Activated naive CD4-positive, alpha-beta T cell treated with anti-CD3 and anti-CD28 coated beads for 36 hours (primary cell): ENCODE data around the gene CDCA4. TPM values are rescaled to one million over a fixed set of nuclear protein-coding genes. Genes with fewer than 3 reads are reported as not detected.
A peak's percentile ranks its signal among the peaks of the same experiment; 100 is the strongest.
"Not testable (repeated sequence)": the region's sequence is repeated elsewhere in the genome, so short reads cannot be mapped to it uniquely, and the experiment has no call there.

Experiments
- CTCF ChIA-PET: fragments of 350-600 bp; sonication (Branson Sonifier 250); formaldehyde crosslinking; loops from one replicate; lab custom pipeline; 2021; ENCODE audit warnings: antibody characterized with exemption; lab: Charles Lee
- DNase-seq: peaks from one replicate; pipeline ENCODE4 v3.0.0-alpha.2; 2020
- H3K27ac Mint-ChIP-seq: one replicate; pipeline ENCODE4 v1.8.0; 2021; ENCODE audit warnings: mild to moderate bottlenecking, mixed read lengths
- H3K27me3 Mint-ChIP-seq: one replicate; pipeline ENCODE4 v1.8.0; 2021; ENCODE audit warnings: low read depth, mixed read lengths
- H3K36me3 Mint-ChIP-seq: one replicate; pipeline ENCODE4 v1.8.0; 2021; ENCODE audit warnings: low read depth, mixed read lengths
- H3K4me1 Mint-ChIP-seq: one replicate; pipeline ENCODE4 v1.8.0; 2021; ENCODE audit warnings: low read depth, mixed read lengths
- H3K4me3 Mint-ChIP-seq: one replicate; pipeline ENCODE4 v1.8.0; 2021; ENCODE audit warnings: mild to moderate bottlenecking, moderate library complexity, mixed read lengths
- H3K9me3 Mint-ChIP-seq: one replicate; pipeline ENCODE4 v1.8.0; 2021; ENCODE audit warnings: mixed read lengths
- intact Hi-C: fragments of 100-400 bp; cut with micrococcal nuclease; formaldehyde crosslinking; loops from one replicate; pipeline ENCODE4 v1.15.1; 2023
- total RNA-seq, 2 experiments: library from RNA; stranded (reverse); gene quantifications; one replicate each; pipeline ENCODE4 v1.2.3, GENCODE V29; 2021

The CDCA4 gene
- total RNA-seq, 2 experiments from 2014 or later, result 59.6 to 60.4 TPM

DNA sequence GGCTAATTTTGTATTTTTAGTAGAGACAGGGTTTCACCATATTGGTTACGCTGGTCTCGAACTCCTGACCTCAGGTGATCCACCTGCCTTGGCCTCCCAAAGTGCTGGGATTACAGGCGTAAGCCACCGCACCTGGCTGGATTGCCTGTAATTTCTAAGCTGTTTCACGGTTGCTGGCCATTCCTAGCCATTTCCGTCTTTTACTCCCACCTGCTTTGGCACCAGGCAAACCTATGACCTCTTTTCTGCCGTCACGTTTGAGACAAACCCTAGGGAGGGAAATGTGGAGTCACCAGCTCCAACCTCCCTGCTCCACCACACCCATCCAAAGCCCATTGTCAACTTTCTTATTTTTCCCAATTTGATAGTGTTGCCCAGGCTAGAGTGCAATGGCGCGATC, 43.1 kb upstream of the CDCA4 start:
- Mint-ChIP-seq H3K4me1 (peaks cover 82% of the 10 kb centered on the region), H3K36me3 (peaks cover 11% of the 10 kb centered on the region), H3K27me3 (no peaks in the 10 kb centered on the region), H3K27ac (peak overlapping the region; percentile 96), H3K4me3 (peak overlapping the region; percentile 84), H3K9me3 (no peaks in the 10 kb centered on the region)
- CTCF ChIA-PET, result interaction anchor here (0.7 to 1.7 kb wide), 2 partner anchors 27 to 28 kb away, joined by 3 to 4 read pairs; no protein-coding TSS in a partner anchor
- DNase-seq, result no peak
- intact Hi-C loops, result loop anchor here (2.0 to 10.0 kb wide), 2 partner anchors 309 to 427 kb away; partner anchors contain the start of genes SIVA1 and TEDC1

DNA sequence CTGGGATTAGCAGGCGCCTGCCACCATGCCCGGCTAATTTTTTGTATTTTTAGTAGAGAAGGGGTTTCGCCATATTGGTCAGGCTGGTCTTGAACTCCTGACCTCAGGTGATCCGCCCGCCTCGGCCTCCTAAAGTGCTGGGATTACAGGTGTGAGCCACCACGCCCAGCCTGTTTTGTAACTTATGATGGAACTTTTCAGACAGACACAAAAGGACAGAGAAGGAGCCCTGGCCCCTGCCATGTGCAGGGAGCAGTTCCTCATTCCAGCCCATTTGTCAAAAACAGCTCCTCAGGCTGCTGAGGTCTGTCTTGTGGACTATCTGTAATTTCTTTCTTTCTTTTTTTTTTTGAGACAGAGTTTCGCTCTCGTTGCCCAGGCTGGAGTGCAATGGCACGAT, 42.6 kb upstream of the CDCA4 start:
- DNase-seq, H3K27me3 Mint-ChIP-seq, H3K9me3 Mint-ChIP-seq: not testable (repeated sequence)
- CTCF ChIA-PET, result interaction anchor here (0.6 to 1.7 kb wide), 5 partner anchors 9 to 669 kb away, joined by 3 to 4 read pairs (median 3); no protein-coding TSS in a partner anchor
- Mint-ChIP-seq H3K4me1 (peaks cover 82% of the 10 kb centered on the region), H3K36me3 (peaks cover 11% of the 10 kb centered on the region), H3K27ac (peak overlapping the region; percentile 96), H3K4me3 (peak overlapping the region; percentile 84)
- intact Hi-C loops, result loop anchor here (10.0 kb wide), 1 partner anchor 309 kb away; the partner anchor contains the start of gene SIVA1

DNA sequence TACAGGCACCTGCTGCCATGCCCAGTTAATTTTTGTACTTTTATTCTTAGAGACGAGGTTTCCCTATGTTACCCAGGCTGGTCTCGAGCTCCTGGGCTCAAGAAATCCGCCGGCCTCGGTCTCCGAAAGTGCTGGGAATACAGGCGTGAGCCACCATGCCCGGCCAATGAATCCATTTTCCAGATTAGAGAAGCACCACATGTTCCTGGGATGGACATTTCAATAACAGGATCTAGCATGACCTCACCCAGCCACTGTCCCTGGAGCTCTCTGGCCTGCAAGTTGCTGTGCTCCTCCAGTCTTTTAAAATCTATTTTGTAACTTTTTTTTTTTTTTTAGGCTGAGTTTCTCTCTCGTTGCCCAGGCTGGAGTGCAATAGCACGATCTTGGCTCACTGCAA, 42.2 kb upstream of the CDCA4 start:
- Mint-ChIP-seq H3K4me1 (peaks cover 86% of the 10 kb centered on the region), H3K4me3 (peak overlapping the region; percentile 67), H3K27ac (peak overlapping the region; percentile 90), H3K27me3 (no peaks in the 10 kb centered on the region), H3K36me3 (peaks cover 13% of the 10 kb centered on the region), H3K9me3 (no peaks in the 10 kb centered on the region)
- DNase-seq, result no peak
- intact Hi-C loops, result loop anchor here (10.0 kb wide), 1 partner anchor 308 kb away; the partner anchor contains the start of gene SIVA1
- CTCF ChIA-PET, result interaction anchor here (0.6 to 1.7 kb wide), 4 partner anchors 10 to 668 kb away, joined by 3 to 4 read pairs (median 4); no protein-coding TSS in a partner anchor

DNA sequence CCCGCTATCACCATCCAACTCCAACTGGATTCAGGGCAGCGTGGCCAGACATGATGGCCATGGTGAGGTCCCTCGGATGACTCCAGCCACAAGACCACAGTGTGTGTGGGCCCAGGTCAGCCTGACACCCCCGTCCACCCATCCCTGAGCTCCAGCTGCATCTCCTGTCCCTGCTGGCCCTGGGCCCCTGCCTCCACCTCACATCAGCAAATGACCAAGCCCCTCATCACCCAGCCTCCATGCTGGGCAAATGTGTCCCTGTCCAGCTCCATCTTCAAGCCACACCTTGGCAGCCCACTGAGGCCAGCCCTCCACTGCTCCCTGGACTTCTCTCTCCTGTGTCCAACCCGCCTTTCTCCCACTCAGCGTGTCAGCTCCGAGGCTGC, 41.2 kb upstream of the CDCA4 start:
- H3K9me3 Mint-ChIP-seq, result no peaks in the 10 kb centered on the region
- peak overlapping the region; percentile 69 for H3K4me3 Mint-ChIP-seq
- peak overlapping the region; percentile 94 for H3K27ac Mint-ChIP-seq
- H3K36me3 Mint-ChIP-seq, result peaks cover 14% of the 10 kb centered on the region
- intact Hi-C loops, result loop anchor here (10.0 kb wide), 1 partner anchor 307 kb away; the partner anchor contains the start of gene SIVA1
- no peaks in the 10 kb centered on the region for H3K27me3 Mint-ChIP-seq
- CTCF ChIA-PET, result interaction anchor here (0.8 to 1.4 kb wide), 2 partner anchors 11 to 25 kb away, joined by 3 to 4 read pairs; no protein-coding TSS in a partner anchor
- no peak for DNase-seq
- H3K4me1 Mint-ChIP-seq, result peaks cover 77% of the 10 kb centered on the region

DNA sequence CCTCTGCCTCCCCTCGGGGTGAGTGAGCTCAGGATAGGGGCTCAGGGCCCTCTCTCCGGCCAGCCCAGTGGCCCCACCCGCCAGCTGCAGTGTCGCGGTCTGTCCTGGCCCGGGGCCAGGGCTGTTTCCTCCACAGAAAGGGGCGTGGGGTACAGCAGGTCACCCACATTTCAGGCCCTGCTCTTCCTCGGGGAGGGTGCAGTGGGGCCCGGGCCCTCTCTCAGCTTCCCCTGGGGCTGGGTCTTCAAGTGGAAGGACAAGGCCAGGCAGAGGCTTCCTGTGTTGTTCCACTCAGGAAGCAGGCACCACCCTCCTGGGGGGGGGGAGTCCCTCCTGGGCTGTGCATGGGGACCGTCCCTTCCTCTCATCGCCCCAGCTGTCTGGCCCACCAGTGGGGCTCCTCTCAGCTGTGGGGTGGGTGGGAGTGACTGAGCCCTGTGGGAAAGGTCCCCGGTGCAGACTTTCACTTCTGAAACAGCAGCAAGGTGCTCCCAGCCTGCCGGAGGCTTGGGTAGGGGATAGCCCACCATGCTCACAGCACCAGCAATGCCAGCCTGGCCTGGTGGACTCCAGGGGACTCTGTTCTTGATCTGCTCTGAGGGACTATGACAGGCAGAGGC, 40.7 kb upstream of the CDCA4 start:
- H3K36me3 Mint-ChIP-seq, result peaks cover 17% of the 10 kb centered on the region
- peak overlapping the region; percentile 69 for H3K4me3 Mint-ChIP-seq
- DNase-seq, result peak; percentile 88
- peak overlapping the region; percentile 94 for H3K27ac Mint-ChIP-seq
- CTCF ChIA-PET, result interaction anchor here (0.8 to 5.4 kb wide), 4 partner anchors 15 to 40 kb away, joined by 3 to 53 read pairs (median 3); partner anchors contain the start of gene CDCA4
- no peaks in the 10 kb centered on the region for H3K9me3 Mint-ChIP-seq
- H3K4me1 Mint-ChIP-seq, result peaks cover 72% of the 10 kb centered on the region
- intact Hi-C loops, result loop anchor here (10.0 kb wide), 1 partner anchor 307 kb away; the partner anchor contains the start of gene SIVA1
- no peaks in the 10 kb centered on the region for H3K27me3 Mint-ChIP-seq

DNA sequence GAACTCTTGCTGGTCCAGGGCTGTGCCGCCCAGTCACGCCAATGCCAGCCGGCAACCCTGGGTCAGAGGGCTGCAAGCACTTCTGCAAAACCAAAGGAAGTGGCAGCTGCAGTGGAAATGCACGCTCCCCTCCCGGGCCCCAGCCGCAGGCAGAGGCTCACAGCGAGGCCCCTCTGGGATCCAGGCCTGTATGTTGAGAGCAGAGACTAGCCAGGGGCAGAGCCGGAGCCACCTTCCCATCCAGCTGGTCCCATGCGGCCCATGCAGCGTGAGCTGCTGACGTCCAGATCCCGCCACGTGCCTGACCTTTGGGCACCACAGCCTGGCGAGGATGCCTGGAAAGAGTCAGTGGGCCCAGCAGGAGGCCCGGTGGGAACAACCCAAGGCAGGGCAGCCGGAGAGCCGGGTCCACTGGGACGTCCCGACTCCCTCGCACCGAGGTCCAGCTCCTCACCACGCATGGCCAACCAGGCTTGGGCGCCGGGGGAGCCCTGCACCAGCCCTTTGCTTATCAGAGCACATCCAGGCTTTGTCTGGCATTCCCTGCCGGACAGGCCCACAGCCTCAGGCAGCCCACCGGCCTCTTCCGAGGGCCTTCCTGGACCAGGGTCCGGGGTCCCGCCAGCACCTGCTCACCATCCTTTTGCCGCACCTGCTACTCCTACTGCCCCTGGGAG, 40.0 kb upstream of the CDCA4 start:
- Mint-ChIP-seq H3K9me3 (no peaks in the 10 kb centered on the region), H3K36me3 (peaks cover 17% of the 10 kb centered on the region), H3K4me1 (peaks cover 65% of the 10 kb centered on the region), H3K27ac (peak overlapping the region; percentile 94), H3K27me3 (no peaks in the 10 kb centered on the region), H3K4me3 (peak overlapping the region; percentile 69)
- peak; percentile 63 for DNase-seq
- CTCF ChIA-PET, result interaction anchor here (0.8 to 5.4 kb wide), 4 partner anchors 15 to 39 kb away, joined by 3 to 53 read pairs (median 3); partner anchors contain the start of gene CDCA4
- intact Hi-C loops, result loop anchor here (10.0 kb wide), 1 partner anchor 306 kb away; the partner anchor contains the start of gene SIVA1

DNA sequence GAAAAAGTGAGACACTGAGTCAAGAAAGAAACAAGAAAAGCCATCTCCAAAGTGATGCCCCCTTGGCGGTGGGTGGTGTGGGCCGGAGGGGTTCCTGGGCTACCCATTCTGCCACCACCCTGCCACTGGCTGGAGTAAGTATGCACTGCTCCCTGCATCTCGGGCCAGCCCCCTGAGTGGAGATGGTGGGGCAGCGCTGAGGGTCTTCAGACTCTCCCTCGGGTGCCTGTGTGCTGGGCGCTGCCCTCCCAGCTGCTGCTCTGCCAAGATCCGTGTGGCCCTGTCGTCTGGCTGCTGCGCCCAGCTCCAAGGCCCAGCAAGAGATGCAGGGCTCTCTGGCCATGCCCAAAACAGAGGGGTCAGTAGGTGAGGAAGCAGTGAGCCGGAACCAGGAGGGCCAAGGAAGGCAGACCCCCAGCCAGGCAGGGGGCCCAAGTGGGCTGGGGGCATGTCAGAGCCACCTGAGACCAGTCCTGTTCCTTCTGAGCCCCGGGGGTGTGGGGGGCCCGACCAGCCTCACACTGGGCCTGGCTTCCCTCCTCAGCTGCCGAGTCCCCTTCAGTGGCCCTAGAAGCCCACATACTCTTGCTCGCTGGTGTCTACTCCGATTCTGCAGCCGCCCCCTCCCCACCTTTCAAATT, 39.2 kb upstream of the CDCA4 start:
- Mint-ChIP-seq H3K27ac (peak overlapping the region; percentile 94), H3K27me3 (no peaks in the 10 kb centered on the region), H3K9me3 (no peaks in the 10 kb centered on the region), H3K4me1 (peaks cover 62% of the 10 kb centered on the region), H3K36me3 (peaks cover 22% of the 10 kb centered on the region), H3K4me3 (peak overlapping the region; percentile 69)
- intact Hi-C loops, result loop anchor here (1.0 to 10.0 kb wide), 4 partner anchors 10 to 305 kb away; partner anchors contain the start of gene SIVA1
- no peak for DNase-seq
- CTCF ChIA-PET, result interaction anchor here (0.6 to 5.4 kb wide), 7 partner anchors 13 to 347 kb away, joined by 3 to 53 read pairs (median 4); no protein-coding TSS in a partner anchor

DNA sequence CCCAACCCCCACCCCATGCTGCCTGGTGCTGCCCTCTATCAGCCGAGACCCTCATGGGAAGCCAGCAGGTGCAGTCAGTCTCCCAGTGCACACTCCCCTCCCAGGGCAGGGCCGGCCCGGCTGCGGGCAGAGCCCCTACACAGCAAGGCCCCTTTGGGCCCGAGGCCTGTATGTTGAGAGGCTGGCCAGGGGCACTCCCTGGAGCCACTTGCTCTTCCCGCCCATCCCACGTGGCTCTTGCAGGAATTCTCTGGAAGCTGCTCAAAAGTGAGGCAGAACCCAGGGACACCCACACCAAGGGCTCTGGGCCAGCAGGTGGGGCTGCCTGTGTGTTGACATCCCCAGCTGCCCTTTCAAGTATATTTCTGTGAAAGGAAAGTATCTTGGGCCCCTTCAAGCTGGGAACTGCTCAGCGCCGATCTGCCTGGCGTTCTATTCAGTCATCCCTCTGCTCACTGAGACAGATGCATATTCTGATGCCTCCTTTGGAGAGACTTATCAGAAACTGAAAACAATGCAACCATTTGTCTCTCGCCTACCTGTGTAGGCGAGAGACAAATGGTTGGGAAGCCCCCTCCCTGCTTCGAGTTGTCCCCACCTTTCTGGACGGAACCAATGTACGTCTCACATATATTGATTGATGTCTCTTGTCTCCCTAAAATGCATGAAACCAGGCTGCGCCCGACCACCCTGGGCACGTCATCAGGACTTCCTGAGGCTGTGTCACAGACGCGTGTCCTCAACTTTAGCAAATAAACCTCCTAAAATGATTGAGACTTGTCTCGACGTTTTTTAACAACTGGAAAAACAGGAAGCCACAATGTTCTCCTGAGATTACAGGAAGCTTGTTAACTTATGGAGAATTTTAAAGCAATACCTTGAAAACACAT, 38.4 kb upstream of the CDCA4 start:
- H3K27me3 Mint-ChIP-seq, result no peaks in the 10 kb centered on the region
- peak; percentile 87 for DNase-seq
- intact Hi-C loops, result loop anchor here (1.0 kb wide), 3 partner anchors 11 to 27 kb away; no protein-coding TSS in a partner anchor

DNA sequence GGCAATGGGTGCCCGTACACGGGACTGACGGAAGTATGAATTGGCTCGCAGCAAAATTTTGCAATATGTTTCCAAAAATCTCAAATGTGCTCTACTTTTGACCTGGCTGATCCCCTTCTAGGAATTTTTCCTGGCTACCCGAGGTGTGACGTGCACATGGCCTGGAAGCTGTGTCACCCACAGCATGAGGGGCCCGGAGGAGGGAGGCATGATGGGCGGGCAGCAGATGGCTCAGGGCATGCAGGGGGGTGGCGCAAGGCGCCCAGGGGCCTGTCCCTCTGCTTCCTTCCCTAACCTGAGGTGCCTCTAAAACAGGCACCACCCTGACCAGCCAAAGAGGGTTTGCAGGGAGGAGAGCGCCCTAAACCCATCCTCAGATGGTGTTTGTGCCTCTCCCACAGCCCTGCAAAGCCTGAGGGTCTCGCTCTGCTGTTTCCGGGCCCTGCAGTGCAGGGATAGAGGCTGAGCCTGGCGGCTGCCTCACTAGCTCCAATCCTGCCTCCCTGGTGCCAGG, 37.7 kb upstream of the CDCA4 start:
- H3K4me3 Mint-ChIP-seq, result no peak overlapping the region
- intact Hi-C loops, result loop anchor here (1.0 kb wide), 3 partner anchors 12 to 28 kb away; no protein-coding TSS in a partner anchor
- no peak for DNase-seq
- no peaks in the 10 kb centered on the region for H3K27me3 Mint-ChIP-seq
- H3K36me3 Mint-ChIP-seq, result peaks cover 17% of the 10 kb centered on the region
- H3K27ac Mint-ChIP-seq, result peak overlapping the region; percentile 94
- CTCF ChIA-PET, result interaction anchor here (0.6 to 5.4 kb wide), 9 partner anchors 11 to 224 kb away, joined by 3 to 53 read pairs (median 5); no protein-coding TSS in a partner anchor
- H3K9me3 Mint-ChIP-seq, result no peaks in the 10 kb centered on the region
- peaks cover 56% of the 10 kb centered on the region for H3K4me1 Mint-ChIP-seq

More for the DNA sequence above, 38.4 kb upstream of the CDCA4 start:
- CTCF ChIA-PET, result interaction anchor here (0.6 to 5.4 kb wide), 9 partner anchors 12 to 223 kb away, joined by 3 to 53 read pairs (median 5); no protein-coding TSS in a partner anchor
- H3K36me3 Mint-ChIP-seq, result peaks cover 17% of the 10 kb centered on the region
- no peaks in the 10 kb centered on the region for H3K9me3 Mint-ChIP-seq
- H3K4me1 Mint-ChIP-seq, result peaks cover 57% of the 10 kb centered on the region
- peak overlapping the region; percentile 28 for H3K4me3 Mint-ChIP-seq
- peak overlapping the region; percentile 94 for H3K27ac Mint-ChIP-seq

DNA sequence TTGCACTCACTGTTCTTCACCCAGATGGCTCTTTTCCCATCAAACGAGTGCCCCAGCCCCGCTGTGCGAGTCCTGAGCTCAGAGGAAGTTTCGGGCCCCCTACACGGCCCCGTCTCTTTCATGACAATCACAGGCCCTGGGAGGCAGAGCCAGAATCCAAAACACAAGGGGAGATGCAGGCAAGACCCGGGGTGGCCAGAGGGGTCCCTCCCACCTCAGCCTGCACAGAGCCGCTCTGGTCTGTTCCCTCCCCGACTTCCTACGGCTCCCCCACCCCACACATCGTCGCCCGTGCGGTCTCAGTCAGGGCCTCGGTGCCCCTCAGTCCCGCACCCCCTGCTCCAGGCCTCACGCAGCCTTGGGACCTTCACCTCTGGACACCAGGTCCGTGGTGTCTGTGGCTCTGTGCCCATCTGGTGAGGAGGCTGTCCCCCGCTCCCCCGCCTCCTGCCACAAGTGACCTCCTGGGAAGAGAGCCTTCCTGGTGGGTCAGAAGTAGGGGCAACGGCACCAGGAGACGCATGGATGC, 35.5 kb upstream of the CDCA4 start:
- Mint-ChIP-seq H3K9me3 (no peaks in the 10 kb centered on the region), H3K4me3 (no peak overlapping the region), H3K4me1 (peaks cover 38% of the 10 kb centered on the region), H3K27ac (no peak overlapping the region), H3K27me3 (no peaks in the 10 kb centered on the region), H3K36me3 (peaks cover 20% of the 10 kb centered on the region)
- CTCF ChIA-PET, result interaction anchor here (0.7 to 5.4 kb wide), 2 partner anchors 11 to 32 kb away, joined by 3 to 53 read pairs; no protein-coding TSS in a partner anchor
- no peak for DNase-seq
- intact Hi-C loops, result no loop called here
